MM.1S (cell line): ENCODE data around the gene TSEN2.
"Not testable (repeated sequence)": the region's sequence is repeated elsewhere in the genome, so short reads cannot be mapped to it uniquely, and the experiment has no call there.

Experiments used
- DNase-seq: peaks from one replicate; pipeline ENCODE4 v3.0.0-alpha.2; 2015
- H2AFZ ChIP-seq: fragments of 300-600 bp; sonication (generic); 2 replicates; pipeline ENCODE4 v1.6.0; 2016; ENCODE audit warnings: antibody characterized with exemption, low read length
- H3F3A ChIP-seq: fragments of 300-600 bp; sonication (generic); 2 replicates; pipeline ENCODE4 v1.6.1; 2016; ENCODE audit warnings: mild to moderate bottlenecking, antibody characterized with exemption, low read length, moderate library complexity, mixed read lengths; ENCODE audit not compliant: insufficient read depth
- H3K27ac ChIP-seq: fragments of 300-600 bp; sonication (generic); 2 replicates; pipeline ENCODE4 v1.5.1; 2016; ENCODE audit warnings: mild to moderate bottlenecking, low read length
- H3K27me3 ChIP-seq: fragments of 300-600 bp; sonication (generic); replicated peaks from 2 replicates; pipeline ENCODE4 v1.6.0; 2016; ENCODE audit warnings: low read length; ENCODE audit not compliant: insufficient read depth
- H3K36me3 ChIP-seq: fragments of 300-600 bp; sonication (generic); replicated peaks from 2 replicates; pipeline ENCODE4 v1.6.1; 2016; ENCODE audit warnings: mild to moderate bottlenecking, low read length, mixed read lengths; ENCODE audit not compliant: insufficient read depth
- H3K4me1 ChIP-seq: fragments of 300-600 bp; sonication (generic); 2 replicates; pipeline ENCODE4 v1.6.1; 2016; ENCODE audit warnings: low read length, mixed read lengths
- H3K4me2 ChIP-seq: fragments of 300-600 bp; sonication (generic); 2 replicates; pipeline ENCODE4 v1.6.0; 2016; ENCODE audit warnings: low read depth, low read length
- H3K4me3 ChIP-seq: fragments of 300-600 bp; sonication (generic); 2 replicates; pipeline ENCODE4 v1.5.1; 2016; ENCODE audit warnings: low read length, mixed read lengths
- H3K79me2 ChIP-seq: fragments of 300-600 bp; sonication (generic); 2 replicates; pipeline ENCODE4 v1.6.1; 2016; ENCODE audit warnings: mixed run types, low read length, mixed read lengths
- H3K9ac ChIP-seq: fragments of 300-600 bp; sonication (generic); 2 replicates; pipeline ENCODE4 v1.6.1; 2016; ENCODE audit warnings: low read length, mixed read lengths
- H3K9me2 ChIP-seq: fragments of 300-600 bp; sonication (generic); replicated peaks from 2 replicates; pipeline ENCODE4 v1.6.1; 2016; ENCODE audit warnings: mild to moderate bottlenecking, low read length, mixed read lengths; ENCODE audit not compliant: insufficient read depth
- H3K9me3 ChIP-seq: fragments of 300-600 bp; sonication (generic); replicated peaks from 2 replicates; pipeline ENCODE4 v1.6.1; 2016; ENCODE audit warnings: mild to moderate bottlenecking, low read length, mixed read lengths; ENCODE audit not compliant: insufficient read depth
- H4K20me1 ChIP-seq: fragments of 300-600 bp; sonication (generic); 2 replicates; pipeline ENCODE4 v1.6.1; 2016; ENCODE audit warnings: mild to moderate bottlenecking, low read length, moderate library complexity, mixed read lengths; ENCODE audit not compliant: insufficient read depth
- EZH2 ChIP-seq: fragments of 300-600 bp; sonication (generic); optimal IDR thresholded peaks from 2 replicates; pipeline ENCODE3; 2017; ENCODE audit warnings: low read depth, mild to moderate bottlenecking, antibody characterized with exemption, low read length, mixed read lengths
- EZH2phosphoT487 ChIP-seq: fragments of 300-600 bp; sonication (generic); IDR thresholded peaks from 2 replicates; pipeline ENCODE4 v1.6.1; 2018; ENCODE audit warnings: antibody characterized with exemption, low read length
- TF ChIP-seq, protein P1 (sequence below): fragments of 300-600 bp; sonication (generic); IDR thresholded peaks from 2 replicates; pipeline ENCODE4 v1.5.1; 2016; ENCODE audit warnings: antibody characterized with exemption, low read length, mixed read lengths

TSEN2 gene

DNA sequence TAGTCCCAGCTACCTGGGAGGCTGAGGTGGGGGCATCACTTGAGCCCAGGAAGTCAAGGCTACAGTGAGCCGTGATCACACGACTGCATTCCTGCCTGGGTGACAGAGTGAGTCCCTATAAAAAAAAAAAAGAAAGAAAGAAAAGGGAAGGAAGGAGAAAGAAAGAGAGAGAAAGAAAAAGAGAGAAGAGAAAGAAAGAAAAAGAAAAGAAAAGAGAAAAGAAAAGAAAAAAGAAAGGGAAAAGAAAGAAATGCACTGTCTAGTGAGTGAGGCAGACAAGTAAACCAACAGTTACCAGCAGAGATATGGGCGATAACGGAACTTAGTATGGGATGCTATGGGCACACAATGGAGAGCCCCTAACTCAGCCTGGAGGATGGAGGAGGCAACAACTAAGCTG is 37.2 kb upstream of the TSEN2 start:
- H3K9me3 ChIP-seq, result no peaks in the 10 kb centered on the region
- H2AFZ ChIP-seq, result no peak overlapping the region
- H3K79me2 ChIP-seq, result no peaks in the 10 kb centered on the region
- no peaks in the 10 kb centered on the region for H4K20me1 ChIP-seq
- TF ChIP-seq EZH2phosphoT487 (no peak), EZH2 (no peak)
- TF ChIP-seq, protein P1, sequence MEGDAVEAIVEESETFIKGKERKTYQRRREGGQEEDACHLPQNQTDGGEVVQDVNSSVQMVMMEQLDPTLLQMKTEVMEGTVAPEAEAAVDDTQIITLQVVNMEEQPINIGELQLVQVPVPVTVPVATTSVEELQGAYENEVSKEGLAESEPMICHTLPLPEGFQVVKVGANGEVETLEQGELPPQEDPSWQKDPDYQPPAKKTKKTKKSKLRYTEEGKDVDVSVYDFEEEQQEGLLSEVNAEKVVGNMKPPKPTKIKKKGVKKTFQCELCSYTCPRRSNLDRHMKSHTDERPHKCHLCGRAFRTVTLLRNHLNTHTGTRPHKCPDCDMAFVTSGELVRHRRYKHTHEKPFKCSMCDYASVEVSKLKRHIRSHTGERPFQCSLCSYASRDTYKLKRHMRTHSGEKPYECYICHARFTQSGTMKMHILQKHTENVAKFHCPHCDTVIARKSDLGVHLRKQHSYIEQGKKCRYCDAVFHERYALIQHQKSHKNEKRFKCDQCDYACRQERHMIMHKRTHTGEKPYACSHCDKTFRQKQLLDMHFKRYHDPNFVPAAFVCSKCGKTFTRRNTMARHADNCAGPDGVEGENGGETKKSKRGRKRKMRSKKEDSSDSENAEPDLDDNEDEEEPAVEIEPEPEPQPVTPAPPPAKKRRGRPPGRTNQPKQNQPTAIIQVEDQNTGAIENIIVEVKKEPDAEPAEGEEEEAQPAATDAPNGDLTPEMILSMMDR, result no peak
- H3K36me3 ChIP-seq, result no peaks in the 10 kb centered on the region
- H3K9me2 ChIP-seq, result no peaks in the 10 kb centered on the region
- no peak overlapping the region for H3K27ac ChIP-seq
- no peak for DNase-seq
- no peak overlapping the region for H3K4me2 ChIP-seq
- peaks cover 22% of the 10 kb centered on the region for H3K27me3 ChIP-seq
- H3K4me1 ChIP-seq, result no peaks in the 10 kb centered on the region
- no peak overlapping the region for H3K4me3 ChIP-seq
- H3F3A ChIP-seq, result no peaks in the 10 kb centered on the region
- no peak overlapping the region for H3K9ac ChIP-seq

DNA sequence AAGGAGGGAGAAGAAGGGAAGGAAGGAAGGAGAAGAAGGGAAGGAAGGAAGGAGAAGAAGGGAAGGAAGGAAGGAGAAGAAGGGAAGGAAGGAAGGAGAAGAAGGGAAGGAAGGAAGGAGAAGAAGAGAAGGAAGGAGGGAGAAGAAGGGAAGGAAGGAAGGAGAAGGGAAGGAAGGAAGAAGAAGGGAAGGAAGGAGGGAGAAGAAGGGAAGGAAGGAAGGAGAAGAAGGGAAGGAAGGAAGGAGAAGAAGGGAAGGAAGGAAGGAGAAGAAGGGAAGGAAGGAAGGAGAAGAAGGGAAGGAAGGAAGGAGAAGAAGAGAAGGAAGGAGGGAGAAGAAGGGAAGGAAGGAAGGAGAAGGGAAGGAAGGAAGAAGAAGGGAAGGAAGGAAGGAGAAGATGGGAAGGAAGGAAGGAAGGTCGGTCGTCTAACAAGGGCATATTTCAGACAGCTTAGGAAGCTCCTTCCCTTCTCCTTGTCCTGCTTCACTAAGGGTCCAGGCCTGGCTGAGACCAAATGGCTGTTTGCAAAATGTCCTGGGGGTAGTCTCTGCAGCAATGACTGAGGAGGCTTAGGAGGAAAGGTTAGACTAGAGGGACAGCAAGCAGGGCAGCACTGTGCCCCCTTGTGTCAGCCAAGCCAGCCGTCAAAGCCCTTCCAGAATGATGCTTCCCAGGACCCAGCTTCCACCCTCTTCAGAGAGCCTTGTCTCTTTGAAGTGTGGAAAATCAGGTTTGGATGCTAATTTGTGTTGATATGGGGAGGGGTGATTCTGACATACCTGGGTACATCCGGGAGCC is 35.7 kb upstream of the TSEN2 start:
- H3K4me1 ChIP-seq, H3K4me2 ChIP-seq, H2AFZ ChIP-seq, H3F3A ChIP-seq, H3K36me3 ChIP-seq, H4K20me1 ChIP-seq, DNase-seq, H3K4me3 ChIP-seq, H3K27ac ChIP-seq, H3K9ac ChIP-seq, H3K79me2 ChIP-seq, H3K9me2 ChIP-seq, H3K9me3 ChIP-seq: not testable (repeated sequence)
- peaks cover 10% of the 10 kb centered on the region for H3K27me3 ChIP-seq

DNA sequence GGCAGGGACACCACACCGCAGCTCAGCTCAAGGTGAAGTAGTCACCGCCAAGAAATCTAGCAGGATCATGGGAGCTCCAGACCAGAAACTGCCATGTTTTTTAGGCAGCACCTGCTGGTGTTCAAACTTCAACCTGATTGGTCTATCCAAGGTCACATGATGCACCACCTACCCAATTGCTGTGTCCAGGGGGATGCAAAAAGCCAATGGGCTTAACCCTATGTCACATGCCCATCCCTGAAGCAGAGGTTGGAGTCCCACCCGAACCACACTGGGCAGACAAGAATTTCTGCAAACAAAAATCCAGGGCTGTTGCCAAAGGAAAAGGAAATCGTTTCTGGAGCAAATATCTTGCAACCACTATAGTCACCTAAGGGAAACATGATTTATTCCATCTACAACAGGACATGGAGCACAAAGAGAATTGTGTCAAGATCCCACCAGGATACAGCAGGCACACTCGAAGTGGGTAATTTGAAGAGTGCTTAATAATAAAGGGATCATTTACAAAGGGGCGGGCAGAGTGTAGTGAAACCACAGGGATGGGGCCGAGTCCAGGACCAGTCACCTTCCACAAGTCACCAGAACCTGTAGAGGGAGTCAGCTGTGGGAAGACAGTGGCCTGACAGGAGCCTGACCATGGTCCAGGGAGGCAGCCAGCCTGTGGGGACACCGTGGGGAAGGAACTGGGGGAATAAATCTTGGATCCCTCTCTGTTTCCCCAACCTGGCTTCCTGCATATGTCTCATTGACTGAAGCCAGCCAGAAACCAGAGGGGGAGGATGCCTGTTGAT is 34.2 kb upstream of the TSEN2 start:
- H3F3A ChIP-seq, result no peaks in the 10 kb centered on the region
- no peaks in the 10 kb centered on the region for H4K20me1 ChIP-seq
- no peak overlapping the region for H3K4me3 ChIP-seq
- H3K79me2 ChIP-seq, result no peaks in the 10 kb centered on the region
- no peak overlapping the region for H3K9ac ChIP-seq
- DNase-seq, result no peak
- no peak overlapping the region for H3K27ac ChIP-seq
- H3K9me2 ChIP-seq, result no peaks in the 10 kb centered on the region
- H3K4me1 ChIP-seq, result no peaks in the 10 kb centered on the region
- no peak overlapping the region for H2AFZ ChIP-seq
- TF ChIP-seq EZH2, result no peak
- TF ChIP-seq EZH2phosphoT487, result no peak
- TF ChIP-seq, protein P1, result no peak
- peaks cover 5% of the 10 kb centered on the region; the same call in 1 of the 2 replicates for H3K27me3 ChIP-seq
- no peak overlapping the region for H3K4me2 ChIP-seq
- no peaks in the 10 kb centered on the region for H3K36me3 ChIP-seq
- H3K9me3 ChIP-seq, result no peaks in the 10 kb centered on the region
